ENCODE results near the gene SULF2.

The SULF2 gene

GRCh38 chr20:47663354-47664067 is 121.8 kb downstream of the SULF2 start:
- POLR2A ChIA-PET: no interaction called here
- TF ChIP-seq FOXA1 (IDR thresholded peaks at IDR 0.05): no peak
- no peak for TF ChIP-seq NFRKB (IDR thresholded peaks at IDR 0.05)
- no peak for TF ChIP-seq ZNF384 (IDR thresholded peaks at IDR 0.05)
- CTCF ChIA-PET: interaction anchor here (0.7 to 1.2 kb wide), 5 partner anchors 10 to 957 kb away, joined by 3 to 14 read pairs (median 3); no protein-coding TSS in a partner anchor
- peak; percentile 87 for DNase-seq (ENCODE audit: extremely low spot score)

- no peak for DNase-seq (ENCODE audit: extremely low spot score)
- ChIA-PET POLR2A (no interaction called here), CTCF (interaction anchor here (1.0 kb wide), 1 partner anchor 958 kb away, joined by 3 read pairs; no protein-coding TSS in a partner anchor)
- no peak for TF ChIP-seq ELF4 (IDR thresholded peaks at IDR 0.05)
- no peak for TF ChIP-seq L3MBTL2 (conservative IDR thresholded peaks at IDR 0.05)
These were observed 122.6 kb downstream of the SULF2 start for GRCh38 chr20:47662483-47663353.

GRCh38 chr20:47661714-47662113 is 123.6 kb downstream of the SULF2 start:
- ChIA-PET POLR2A (no interaction called here), CTCF (interaction anchor here (1.0 kb wide), 1 partner anchor 959 kb away, joined by 3 read pairs; no protein-coding TSS in a partner anchor)
- TF ChIP-seq FOXK2 (IDR thresholded peaks at IDR 0.05) (no peak), LEF1 (IDR thresholded peaks at IDR 0.05; ENCODE audit: borderline replicate concordance) (no peak), PKNOX1 (IDR thresholded peaks at IDR 0.05) (no peak), CTBP1 (IDR thresholded peaks at IDR 0.05; ENCODE audit: borderline replicate concordance) (no peak), FOXM1 (IDR thresholded peaks at IDR 0.05; ENCODE audit: borderline replicate concordance) (no peak), SP1 (IDR thresholded peaks at IDR 0.05) (no peak), BHLHE40 (IDR thresholded peaks at IDR 0.05; ENCODE audit: borderline replicate concordance) (no peak), HDGF (IDR thresholded peaks at IDR 0.05; ENCODE audit: borderline replicate concordance) (no peak)
- DNase-seq (ENCODE audit: extremely low spot score): no peak

- POLR2A ChIA-PET: no interaction called here
- DNase-seq (ENCODE audit: extremely low spot score): no peak
- CTCF ChIA-PET: interaction anchor here (1.0 kb wide), 1 partner anchor 959 kb away, joined by 3 read pairs; no protein-coding TSS in a partner anchor
- no peak for TF ChIP-seq PKNOX1 (IDR thresholded peaks at IDR 0.05)
- no peak for TF ChIP-seq ZNF384 (IDR thresholded peaks at IDR 0.05)
- no peak for TF ChIP-seq NFRKB (IDR thresholded peaks at IDR 0.05)
- no peak for TF ChIP-seq TARDBP (IDR thresholded peaks at IDR 0.05)
- no peak for TF ChIP-seq ARNT (IDR thresholded peaks at IDR 0.05)
- TF ChIP-seq L3MBTL2 (conservative IDR thresholded peaks at IDR 0.05): no peak
- no peak for TF ChIP-seq FOXM1 (IDR thresholded peaks at IDR 0.05; ENCODE audit: borderline replicate concordance)
- no peak for TF ChIP-seq SUZ12 (IDR thresholded peaks at IDR 0.05)
- no peak for TF ChIP-seq SP1 (IDR thresholded peaks at IDR 0.05)
- TF ChIP-seq FOXK2 (IDR thresholded peaks at IDR 0.05): no peak
- TF ChIP-seq HDGF (IDR thresholded peaks at IDR 0.05; ENCODE audit: borderline replicate concordance): no peak
- no peak for TF ChIP-seq FOXA1 (IDR thresholded peaks at IDR 0.05)
- TF ChIP-seq CTBP1 (IDR thresholded peaks at IDR 0.05; ENCODE audit: borderline replicate concordance): no peak
- TF ChIP-seq LEF1 (IDR thresholded peaks at IDR 0.05; ENCODE audit: borderline replicate concordance): no peak
- TF ChIP-seq ELF4 (IDR thresholded peaks at IDR 0.05): no peak
- no peak for TF ChIP-seq BHLHE40 (IDR thresholded peaks at IDR 0.05; ENCODE audit: borderline replicate concordance)
These were observed 124.1 kb downstream of the SULF2 start for GRCh38 chr20:47660983-47661700.

- POLR2A ChIA-PET: no interaction called here
- CTCF ChIA-PET: no interaction called here
- no peak for DNase-seq (ENCODE audit: extremely low spot score)
- no peak for TF ChIP-seq FOXM1 (IDR thresholded peaks at IDR 0.05; ENCODE audit: borderline replicate concordance)
- no peak for TF ChIP-seq LEF1 (IDR thresholded peaks at IDR 0.05; ENCODE audit: borderline replicate concordance)
- no peak for TF ChIP-seq BHLHE40 (IDR thresholded peaks at IDR 0.05; ENCODE audit: borderline replicate concordance)
- no peak for TF ChIP-seq SP1 (IDR thresholded peaks at IDR 0.05)
- TF ChIP-seq NFRKB (IDR thresholded peaks at IDR 0.05): no peak
- no peak for TF ChIP-seq TARDBP (IDR thresholded peaks at IDR 0.05)
- no peak for TF ChIP-seq ELF4 (IDR thresholded peaks at IDR 0.05)
- no peak for TF ChIP-seq ARNT (IDR thresholded peaks at IDR 0.05)
- TF ChIP-seq CTBP1 (IDR thresholded peaks at IDR 0.05; ENCODE audit: borderline replicate concordance): no peak
These were observed 124.7 kb downstream of the SULF2 start for GRCh38 chr20:47660602-47660905.

GRCh38 chr20:47659904-47660601 is 125.2 kb downstream of the SULF2 start:
- DNase-seq (ENCODE audit: extremely low spot score): no peak
- ChIA-PET CTCF (no interaction called here), POLR2A (no interaction called here)
- TF ChIP-seq L3MBTL2 (conservative IDR thresholded peaks at IDR 0.05) (no peak), NFRKB (IDR thresholded peaks at IDR 0.05) (no peak), SP1 (IDR thresholded peaks at IDR 0.05) (no peak), CTBP1 (IDR thresholded peaks at IDR 0.05; ENCODE audit: borderline replicate concordance) (no peak), FOXA1 (IDR thresholded peaks at IDR 0.05) (no peak)
